Thymus (tissue), 11 donors: Measurements from ENCODE around the gene TLR1. TPM values are rescaled to one million over a fixed set of nuclear protein-coding genes. Genes with fewer than 3 reads are reported as not detected.
"Not testable (repeated sequence)": the region's sequence is repeated elsewhere in the genome, so short reads cannot be mapped to it uniquely, and the experiment has no call there.

Experiments used
- DNase-seq, 9 donors: peaks; one replicate each; pipeline ENCODE4 v3.0.0-alpha.2; 2013; ENCODE audit warnings: low spot score in 9 of 9, low read depth in 6 of 9, missing footprints in 1 of 9
- H3K27ac ChIP-seq, 2 donors: one replicate each; pipeline ENCODE4 v1.5.1; 2013; ENCODE audit warnings: control low read depth in 1 of 2, low read depth in 1 of 2, low read length in 1 of 2, mild to moderate bottlenecking in 1 of 2, moderate library complexity in 1 of 2
- H3K27me3 ChIP-seq, 2 donors: one replicate each; pipeline ENCODE4 v1.5.1; 2013; ENCODE audit warnings: low read length in 1 of 2; ENCODE audit not compliant: control insufficient read depth in 2 of 2, insufficient read depth in 1 of 2
- H3K36me3 ChIP-seq, 2 donors: one replicate each; pipeline ENCODE4 v1.5.1; 2013; ENCODE audit warnings: low read length in 1 of 2, mild to moderate bottlenecking in 1 of 2, moderate library complexity in 1 of 2; ENCODE audit not compliant: control insufficient read depth in 2 of 2, insufficient read depth in 2 of 2
- H3K4me1 ChIP-seq, 2 donors: one replicate each; pipeline ENCODE4 v1.5.1; 2013; ENCODE audit warnings: low read length in 2 of 2; ENCODE audit not compliant: control insufficient read depth in 2 of 2, insufficient read depth in 2 of 2
- H3K4me3 ChIP-seq, 2 donors: one replicate each; pipeline ENCODE4 v1.5.1; 2013; ENCODE audit warnings: low read length in 2 of 2, control low read depth in 1 of 2, mild to moderate bottlenecking in 1 of 2
- H3K9me3 ChIP-seq, 2 donors: one replicate each; pipeline ENCODE4 v1.5.1; 2013; ENCODE audit warnings: low read length in 1 of 2, mild to moderate bottlenecking in 1 of 2; ENCODE audit not compliant: control insufficient read depth in 2 of 2, insufficient read depth in 1 of 2
- WGBS: extraction: QIAGEN DNeasy Blood & Tissue Kit; methylation state at CpG from one replicate; pipeline ENCODE4 v1.1.7; 2013; 5-methylcytosine and 5-hydroxymethylcytosine counted together
- polyA plus RNA-seq: library from polyadenylated mRNA; stranded (reverse); fragments of 200-250 nt; gene quantifications from one replicate; pipeline ENCODE4 v1.2.3, GENCODE V29; 2013
- total RNA-seq: library from RNA; stranded (reverse); fragments of 120-200 nt; gene quantifications from one replicate; pipeline ENCODE4 v1.2.4, GENCODE V29; 2013
- donor health status: healthy.

Gene TLR1
- total and polyA plus RNA-seq, 2 donors, result 6.1 to 17.4 TPM

DNA sequence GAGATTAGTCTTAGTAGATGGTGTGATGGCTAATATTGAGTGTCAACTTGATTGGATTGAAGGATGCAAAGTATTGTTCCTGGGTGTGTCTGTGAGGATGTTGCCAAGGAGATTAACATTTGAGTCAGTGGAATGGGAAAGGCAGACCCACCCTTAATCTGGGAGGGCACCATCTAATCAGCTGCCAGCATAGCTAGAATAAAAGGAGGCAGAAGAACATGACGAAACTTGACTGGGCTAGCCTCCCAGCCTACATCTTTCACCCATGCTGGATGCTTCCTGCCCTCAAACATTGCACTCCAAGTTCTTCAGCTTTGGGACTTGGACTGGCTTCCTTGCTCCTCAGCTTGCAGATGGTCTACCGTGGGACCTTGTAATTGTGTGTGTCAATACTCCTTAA is 34.3 kb downstream of the TLR1 start:
- H3K4me1 ChIP-seq, H3K9me3 ChIP-seq, DNase-seq, H3K4me3 ChIP-seq, H3K27me3 ChIP-seq, H3K27ac ChIP-seq, H3K36me3 ChIP-seq: not testable (repeated sequence)
- 98% methylated on average over 2 of the region's 2 CpGs for WGBS

DNA sequence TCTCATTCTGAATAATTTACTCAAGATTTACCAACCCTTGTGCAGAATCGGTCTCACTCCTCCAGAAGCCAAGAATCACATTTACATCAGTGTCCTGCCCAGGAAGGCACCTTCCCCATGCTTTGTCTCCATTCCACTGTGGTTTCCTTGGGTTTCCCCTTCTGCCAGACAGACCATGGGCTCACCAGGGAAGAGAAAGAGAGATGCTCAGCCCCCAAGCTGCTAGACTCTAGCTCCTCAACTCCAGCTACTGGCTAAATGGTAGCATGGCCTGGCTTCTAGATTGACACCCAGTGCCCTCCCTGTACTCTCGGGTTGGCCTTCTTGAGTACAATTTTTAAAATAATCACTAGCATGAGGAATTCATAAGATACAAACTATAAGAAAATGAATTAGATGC is 34.7 kb downstream of the TLR1 start:
- Histone ChIP-seq H3K36me3 (no peaks in the 10 kb centered on the region), H3K4me1 (no peaks in the 10 kb centered on the region), H3K4me3 (no peak overlapping the region), H3K27me3 (no peaks in the 10 kb centered on the region), H3K9me3 (peaks cover 0 to 3% of the 10 kb centered on the region in 2 donors), H3K27ac (no peak overlapping the region)
- DNase-seq, result no peak
- WGBS, result 94% methylated on average over 2 of the region's 2 CpGs

DNA sequence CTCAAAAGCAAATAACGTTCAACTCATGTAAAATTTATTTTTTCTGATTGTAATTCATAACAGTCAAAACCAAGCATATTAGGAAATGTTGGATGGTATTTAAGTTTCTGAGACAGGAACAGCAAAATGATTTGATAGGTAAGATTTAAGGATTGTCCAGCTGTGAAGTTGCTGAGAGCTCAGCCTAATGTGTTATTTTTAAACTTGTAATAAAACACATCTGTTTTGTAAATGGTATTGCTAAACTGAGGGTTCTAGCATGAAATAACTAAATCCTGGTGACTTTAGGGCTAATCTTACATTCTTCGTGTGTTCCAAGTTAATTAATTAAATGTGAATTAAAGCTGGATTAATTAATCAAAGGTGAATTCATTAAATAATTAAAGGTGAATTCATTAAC is 35.1 kb downstream of the TLR1 start:
- WGBS, result 72% methylated on average over 2 of the region's 2 CpGs
- no peak for DNase-seq
- H3K27ac ChIP-seq, result no peak overlapping the region
- no peak overlapping the region for H3K4me3 ChIP-seq
- peaks cover 0 to 3% of the 10 kb centered on the region in 2 donors for H3K9me3 ChIP-seq
- H3K36me3 ChIP-seq, result no peaks in the 10 kb centered on the region
- H3K4me1 ChIP-seq, result no peaks in the 10 kb centered on the region
- H3K27me3 ChIP-seq, result no peaks in the 10 kb centered on the region

DNA sequence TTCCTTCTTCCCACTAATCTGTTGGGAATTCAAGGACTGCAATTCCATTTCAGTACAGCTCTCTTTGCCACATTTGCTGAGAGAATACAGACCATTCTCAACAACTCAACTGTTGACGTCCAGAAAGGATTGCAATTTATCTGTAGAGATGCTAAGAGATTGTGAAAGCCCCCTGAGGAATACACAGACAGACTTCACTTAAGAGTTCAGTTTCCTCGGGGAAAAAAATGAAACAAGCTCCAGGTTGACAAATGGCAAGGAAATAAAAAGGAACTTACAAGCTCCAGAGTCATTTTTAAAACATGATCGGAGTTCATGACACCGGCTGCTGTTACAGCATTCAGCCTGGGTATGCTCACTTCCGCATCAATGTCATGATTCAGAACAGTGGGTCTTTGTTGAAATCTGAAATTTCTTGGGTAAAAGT is 35.6 kb downstream of the TLR1 start:
- H3K4me3 ChIP-seq, result no peak overlapping the region
- no peaks in the 10 kb centered on the region for H3K36me3 ChIP-seq
- no peak for DNase-seq
- H3K4me1 ChIP-seq, result no peaks in the 10 kb centered on the region
- peaks cover 0 to 3% of the 10 kb centered on the region in 2 donors for H3K9me3 ChIP-seq
- 60% methylated on average over 5 of the region's 5 CpGs for WGBS
- no peaks in the 10 kb centered on the region for H3K27me3 ChIP-seq
- no peak overlapping the region for H3K27ac ChIP-seq

DNA sequence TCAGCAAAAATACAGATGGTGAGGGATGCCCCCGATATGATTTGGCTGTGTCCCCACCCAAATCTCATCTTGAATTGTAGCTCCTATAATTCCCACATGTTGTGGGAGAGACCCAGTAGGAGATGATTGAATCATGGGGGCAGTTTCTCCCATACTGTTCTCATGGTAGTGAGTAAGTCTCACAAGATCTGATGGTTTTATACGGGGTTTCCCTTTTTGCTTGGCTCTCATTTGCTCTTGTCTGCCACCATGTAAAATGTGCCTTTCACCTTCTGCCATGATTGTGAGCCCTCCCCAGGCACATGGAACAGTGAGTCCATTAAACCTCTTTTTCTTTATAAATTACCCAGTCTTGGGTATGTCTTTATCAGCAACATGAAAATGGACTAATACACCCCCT is 37.7 kb downstream of the TLR1 start:
- not testable (repeated sequence) for H3K27me3 ChIP-seq, H3K36me3 ChIP-seq, DNase-seq, H3K27ac ChIP-seq, H3K9me3 ChIP-seq, H3K4me3 ChIP-seq
- WGBS, result 95% methylated on average over 2 of the region's 2 CpGs
- H3K4me1 ChIP-seq, result peaks cover 0 to 11% of the 10 kb centered on the region in 2 donors

DNA sequence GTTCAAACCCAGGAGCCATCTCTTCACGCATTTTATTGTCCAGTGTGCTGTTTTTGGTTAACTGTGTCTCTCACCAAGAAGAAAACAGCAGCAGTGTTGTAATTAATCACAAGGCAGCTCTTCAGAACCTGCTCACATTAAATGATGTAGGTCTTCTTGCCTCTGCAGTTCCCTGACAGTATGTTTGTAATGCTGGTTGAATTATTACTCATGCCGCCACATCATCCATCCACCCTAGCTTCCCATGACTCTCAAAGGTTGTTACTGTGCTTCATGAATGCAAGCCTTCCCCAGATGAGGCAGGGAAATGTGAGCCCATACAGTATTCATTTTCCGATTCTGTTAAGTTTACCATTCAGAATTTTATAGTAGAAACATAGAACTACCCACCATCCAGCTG is 39.2 kb downstream of the TLR1 start:
- no peak overlapping the region for H3K27ac ChIP-seq
- H3K36me3 ChIP-seq, result no peaks in the 10 kb centered on the region
- no peak overlapping the region for H3K4me3 ChIP-seq
- no peaks in the 10 kb centered on the region for H3K27me3 ChIP-seq
- H3K9me3 ChIP-seq, result peaks cover 0 to 3% of the 10 kb centered on the region in 2 donors
- peaks cover 0 to 17% of the 10 kb centered on the region in 2 donors for H3K4me1 ChIP-seq
- DNase-seq, result no peak
- 98% methylated on average over 3 of the region's 3 CpGs for WGBS

DNA sequence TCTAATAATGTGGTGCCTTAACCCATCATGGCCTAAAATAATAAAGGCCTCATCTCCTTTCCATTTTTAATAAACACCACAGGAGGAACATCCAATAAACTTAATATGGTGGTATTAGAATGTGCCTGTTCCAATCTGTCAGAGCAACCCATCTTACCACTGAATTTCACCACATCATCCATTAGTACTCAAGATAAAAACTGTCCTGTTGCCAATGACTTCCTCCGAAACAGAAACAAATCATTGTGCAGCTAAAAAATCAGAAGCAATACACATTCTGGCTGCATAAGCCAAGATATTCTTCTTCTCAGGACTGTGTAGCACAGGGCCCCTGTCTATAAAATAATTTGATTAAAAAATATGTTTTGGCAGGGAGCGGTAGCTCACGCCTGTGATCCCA is 40.3 kb downstream of the TLR1 start:
- 98% methylated on average over 3 of the region's 3 CpGs for WGBS
- no peak for DNase-seq
- Histone ChIP-seq H3K27ac (no peak overlapping the region), H3K4me1 (peaks cover 0 to 17% of the 10 kb centered on the region in 2 donors), H3K4me3 (no peak overlapping the region), H3K27me3 (no peaks in the 10 kb centered on the region), H3K36me3 (no peaks in the 10 kb centered on the region), H3K9me3 (peaks cover 0 to 3% of the 10 kb centered on the region in 2 donors)

DNA sequence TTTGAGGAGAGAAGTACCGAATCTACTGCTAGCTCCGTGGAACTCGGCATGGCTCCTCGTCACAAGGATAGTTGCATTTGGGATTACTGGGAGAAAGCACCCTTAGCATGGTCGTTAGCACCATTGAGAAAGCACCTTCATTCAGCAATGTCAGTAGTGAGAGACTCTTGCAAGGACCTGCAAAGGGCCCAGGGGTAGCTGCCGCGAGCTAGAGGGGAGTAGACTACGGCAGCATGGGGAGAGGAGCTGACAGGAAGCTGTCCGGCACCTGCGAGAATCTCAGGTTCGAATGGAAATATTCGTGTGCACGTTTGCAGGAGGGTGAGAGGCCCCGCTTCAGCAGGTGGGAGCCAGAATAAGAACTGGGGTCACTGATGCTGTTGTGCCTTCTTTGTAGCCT is 42.0 kb downstream of the TLR1 start:
- H3K27me3 ChIP-seq, result no peaks in the 10 kb centered on the region
- DNase-seq, result no peak
- peaks cover 0 to 17% of the 10 kb centered on the region in 2 donors for H3K4me1 ChIP-seq
- 97% methylated on average over 14 of the region's 14 CpGs for WGBS
- H3K9me3 ChIP-seq, result peaks cover 0 to 3% of the 10 kb centered on the region in 2 donors
- H3K4me3 ChIP-seq, result no peak overlapping the region
- no peaks in the 10 kb centered on the region for H3K36me3 ChIP-seq
- H3K27ac ChIP-seq, result no peak overlapping the region

DNA sequence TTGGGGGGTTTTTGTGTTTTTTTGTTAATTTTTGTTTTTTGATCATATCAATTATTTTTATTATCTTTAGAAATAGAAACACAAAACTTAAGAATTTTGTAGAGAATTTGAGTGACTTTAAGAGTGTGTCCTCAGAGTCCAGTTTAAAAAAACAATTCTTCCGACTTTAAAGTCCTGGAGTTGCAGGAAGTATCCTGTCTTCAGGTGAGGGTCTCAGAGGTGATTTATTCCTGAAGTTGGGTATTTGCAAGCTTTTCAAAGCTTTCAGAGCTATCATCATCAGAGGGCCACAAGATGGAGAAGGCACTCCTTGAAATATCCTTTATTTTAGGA is 44.8 kb downstream of the TLR1 start:
- no peak overlapping the region for H3K27ac ChIP-seq
- 97% methylated on average over 1 of the region's 1 CpG for WGBS
- no peak overlapping the region for H3K4me3 ChIP-seq
- H3K27me3 ChIP-seq, result no peaks in the 10 kb centered on the region
- no peaks in the 10 kb centered on the region for H3K36me3 ChIP-seq
- peaks cover 0 to 17% of the 10 kb centered on the region in 2 donors for H3K4me1 ChIP-seq
- no peaks in the 10 kb centered on the region for H3K9me3 ChIP-seq
- no peak for DNase-seq
